GM21423 (cell line): ENCODE data around the gene AP2A2.
"Not testable (repeated sequence)": the region's sequence is repeated elsewhere in the genome, so short reads cannot be mapped to it uniquely, and the experiment has no call there.

Source experiments
- ATAC-seq: cut with Tn5 transposase; IDR thresholded peaks from one replicate; pipeline ENCODE4 v1.9.1; 2021; ENCODE audit warnings: mild to moderate bottlenecking, moderate library complexity; ENCODE audit not compliant: unreplicated experiment

The AP2A2 gene

GRCh38 chr11:953512-953911, 27.8 kb downstream of the AP2A2 start:
- ATAC-seq, result no peak

- ATAC-seq, result no peak
Observed at GRCh38 chr11:954392-955153, 28.9 kb downstream of the AP2A2 start.

GRCh38 chr11:955154-956063, 29.7 kb downstream of the AP2A2 start:
- ATAC-seq, result no peak

- no peak for ATAC-seq
Observed at GRCh38 chr11:957212-957920, 31.7 kb downstream of the AP2A2 start.

- no peak for ATAC-seq
Observed at GRCh38 chr11:958101-958500, 32.4 kb downstream of the AP2A2 start.

- ATAC-seq, result no peak
Observed at GRCh38 chr11:959027-959426, 33.4 kb downstream of the AP2A2 start.

GRCh38 chr11:959608-960007, 33.9 kb downstream of the AP2A2 start:
- ATAC-seq, result no peak

- ATAC-seq, result not testable (repeated sequence)
Observed at GRCh38 chr11:961310-961920, 35.7 kb downstream of the AP2A2 start.

GRCh38 chr11:961921-962320, 36.3 kb downstream of the AP2A2 start:
- ATAC-seq, result no peak

- no peak for ATAC-seq
Observed at GRCh38 chr11:962688-963087, 37.0 kb downstream of the AP2A2 start.

GRCh38 chr11:963852-964251, 38.2 kb downstream of the AP2A2 start:
- no peak for ATAC-seq

- ATAC-seq, result no peak
Observed at GRCh38 chr11:965206-965775, 39.6 kb downstream of the AP2A2 start.

GRCh38 chr11:967995-968751, 42.5 kb downstream of the AP2A2 start:
- ATAC-seq, result no peak

GRCh38 chr11:968822-969221, 43.2 kb downstream of the AP2A2 start:
- ATAC-seq, result no peak

GRCh38 chr11:969651-970205, 44.1 kb downstream of the AP2A2 start:
- no peak for ATAC-seq

- ATAC-seq, result no peak
Observed at GRCh38 chr11:970319-970871, 44.7 kb downstream of the AP2A2 start.

- ATAC-seq, result no peak
Observed at GRCh38 chr11:971092-971690, 45.5 kb downstream of the AP2A2 start.

- ATAC-seq, result no peak
Observed at GRCh38 chr11:971731-972365, 46.2 kb downstream of the AP2A2 start.
